NB4 (cell line): ENCODE data around the gene SPAG9.

Experiments used
- DNase-seq: peaks from one replicate; pipeline ENCODE4 v3.0.0; 2010; ENCODE audit warnings: low read depth
- H3K4me3 ChIP-seq: one replicate; pipeline ENCODE4 v1.5.1; 2011; ENCODE audit warnings: mild to moderate bottlenecking, low read depth, low read length, moderate library complexity
- CTCF ChIP-seq: IDR thresholded peaks from one replicate; pipeline ENCODE4 v1.5.1; 2012; ENCODE audit warnings: low read depth, low read length
- MYC ChIP-seq: IDR thresholded peaks from 2 replicates; pipeline ENCODE4 v1.6.1; 2011; ENCODE audit warnings: low read depth, low read length
- POLR2A ChIP-seq: IDR thresholded peaks from 2 replicates; pipeline ENCODE4 v1.6.1; 2011; ENCODE audit warnings: mild to moderate bottlenecking; ENCODE audit not compliant: insufficient read length; ENCODE audit errors: extremely low read depth
- TF ChIP-seq, protein P1 (sequence below): IDR thresholded peaks from 2 replicates; pipeline ENCODE4 v1.6.1; 2011; ENCODE audit warnings: low read depth, low read length

The SPAG9 gene

GRCh38 chr17:51059781-51060180 lies 60.9 kb downstream of the SPAG9 start:
- TF ChIP-seq CTCF = no peak
- TF ChIP-seq POLR2A = no peak
- TF ChIP-seq MYC = no peak
- TF ChIP-seq, protein P1, sequence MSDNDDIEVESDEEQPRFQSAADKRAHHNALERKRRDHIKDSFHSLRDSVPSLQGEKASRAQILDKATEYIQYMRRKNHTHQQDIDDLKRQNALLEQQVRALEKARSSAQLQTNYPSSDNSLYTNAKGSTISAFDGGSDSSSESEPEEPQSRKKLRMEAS = no peak
- no peak for DNase-seq
- no peak overlapping the region for H3K4me3 ChIP-seq

GRCh38 chr17:51057534-51057933 lies 63.1 kb downstream of the SPAG9 start:
- TF ChIP-seq, protein P1 = no peak
- no peak for TF ChIP-seq CTCF
- no peak for TF ChIP-seq MYC
- TF ChIP-seq POLR2A = no peak
- DNase-seq = no peak

GRCh38 chr17:51056813-51057510 lies 63.7 kb downstream of the SPAG9 start:
- TF ChIP-seq POLR2A (no peak), CTCF (peak; percentile 47)
- DNase-seq = peak; percentile 58
- no peak overlapping the region for H3K4me3 ChIP-seq

More at GRCh38 chr17:51057534-51057933, 63.1 kb downstream of the SPAG9 start:
- H3K4me3 ChIP-seq = no peak overlapping the region

DNA sequence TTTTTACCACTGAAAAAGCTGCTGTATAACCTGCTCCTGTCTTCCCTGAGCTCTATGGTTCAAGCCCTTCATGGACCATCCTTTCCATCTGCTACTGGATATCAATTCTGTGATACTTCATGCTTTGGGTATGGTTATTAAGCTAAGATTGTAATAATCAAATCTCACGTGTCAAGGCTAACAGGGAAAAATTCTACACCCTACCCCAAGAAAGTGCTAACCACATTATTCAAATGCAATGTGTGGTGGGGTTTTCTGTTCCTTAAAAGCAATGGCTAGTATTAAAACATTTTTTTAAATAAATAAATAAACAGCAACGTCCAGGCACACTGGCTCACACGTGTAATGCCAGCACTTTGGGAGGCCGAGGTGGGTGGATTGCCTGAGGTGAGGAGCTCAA lies 65.9 kb downstream of the SPAG9 start:
- TF ChIP-seq, protein P1 = no peak
- no peak overlapping the region for H3K4me3 ChIP-seq
- no peak for DNase-seq

DNA sequence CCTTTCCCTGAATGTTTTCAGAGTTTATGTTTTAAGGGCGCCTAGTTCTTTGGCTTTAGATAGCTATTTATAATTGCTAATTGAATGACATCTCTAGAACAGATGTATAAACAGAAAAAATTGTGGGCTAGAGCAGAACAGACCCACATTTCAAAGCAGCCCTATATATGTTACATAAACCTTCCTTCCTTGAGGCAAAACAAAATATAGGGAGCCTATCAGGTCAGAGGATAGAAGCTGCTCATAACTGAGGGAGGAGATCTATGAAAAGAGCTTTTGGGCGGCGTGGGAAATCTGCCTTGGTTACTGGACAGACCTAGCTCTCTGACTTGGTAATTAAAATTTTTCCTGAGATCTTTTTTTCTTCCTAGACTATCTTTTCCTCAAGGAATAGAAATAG lies 68.4 kb downstream of the SPAG9 start:
- DNase-seq = no peak
- TF ChIP-seq CTCF = no peak
- TF ChIP-seq, protein P1 = no peak
- TF ChIP-seq POLR2A = no peak
- TF ChIP-seq MYC = no peak
- H3K4me3 ChIP-seq = no peak overlapping the region

DNA sequence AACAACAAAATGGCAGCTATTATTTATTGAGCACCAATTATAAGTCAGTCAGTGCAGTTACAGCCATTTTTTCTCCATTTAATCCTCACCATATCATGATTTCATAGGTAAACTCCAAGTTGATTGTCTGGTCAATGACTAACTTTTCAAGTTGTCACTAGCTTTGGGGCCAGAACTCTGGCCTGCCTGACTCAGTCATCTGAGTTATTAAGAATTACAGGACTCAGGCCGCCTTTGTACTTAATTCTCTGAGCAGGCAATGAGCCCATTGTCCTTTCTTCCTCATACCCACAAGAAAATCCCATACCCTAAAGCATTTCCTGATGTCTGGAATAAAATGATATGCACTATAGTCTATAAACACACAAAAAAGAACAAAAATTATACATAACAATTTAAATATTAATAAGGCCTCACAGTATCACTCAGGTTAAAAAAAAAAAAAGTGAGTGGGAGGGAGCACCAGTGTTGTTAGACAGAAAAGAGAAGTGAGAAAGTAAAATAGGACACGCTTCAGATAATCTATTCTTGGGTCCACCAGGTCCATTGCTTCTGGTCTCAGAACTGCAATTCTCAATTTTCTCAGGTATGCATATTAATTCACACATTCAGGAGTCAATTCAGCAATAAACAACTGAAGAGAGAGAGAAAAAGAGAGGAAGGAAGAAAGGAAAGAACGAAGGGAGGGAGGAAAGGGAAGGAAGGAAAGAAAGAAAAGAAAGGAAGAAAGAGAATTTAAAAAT lies 70.2 kb downstream of the SPAG9 start:
- H3K4me3 ChIP-seq = no peak overlapping the region
- TF ChIP-seq, protein P1 = no peak
- TF ChIP-seq MYC = no peak
- no peak for TF ChIP-seq CTCF
- TF ChIP-seq POLR2A = no peak
- no peak for DNase-seq
